A673 (cell line): Measurements from ENCODE around the gene CFAP43.

ENCODE experiments used
- EZH2 ChIP-seq: fragments of 200-600 bp; sonication (generic); IDR thresholded peaks from 2 replicates; pipeline ENCODE4 v1.6.1; 2017; ENCODE audit warnings: borderline replicate concordance, low read depth, mild to moderate bottlenecking, mixed read lengths, antibody characterized with exemption, low read length; ENCODE audit not compliant: poor library complexity, severe bottlenecking
- TF ChIP-seq, protein P1 (sequence below): fragments of 300-800, 200-600 bp; sonication (generic); conservative IDR thresholded peaks from 2 replicates; pipeline ENCODE4 v1.5.1; 2017; ENCODE audit warnings: low read depth, mild to moderate bottlenecking, antibody characterized with exemption, low read length, moderate library complexity, mixed read lengths

DNA sequence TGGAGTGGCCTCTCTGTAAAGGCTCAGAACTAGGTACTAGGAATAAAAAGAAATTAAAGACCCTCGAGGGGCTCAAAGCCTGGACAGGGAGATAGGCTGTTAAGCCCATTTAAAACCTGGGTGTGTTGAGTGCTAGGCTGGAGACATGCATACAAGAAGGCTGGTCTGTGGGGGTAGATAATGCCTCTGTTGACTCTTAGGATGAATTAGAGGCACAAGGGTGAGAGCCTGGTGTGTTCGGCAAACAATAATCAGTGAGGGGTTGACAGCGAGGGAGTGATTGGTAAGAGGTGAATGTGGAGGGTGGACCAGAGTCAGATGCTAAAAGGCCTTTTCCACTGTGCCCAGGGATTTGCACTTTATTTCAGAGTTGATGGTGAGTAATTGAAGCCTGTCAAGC, 49.5 kb upstream of the CFAP43 start:
- TF ChIP-seq, protein P1, sequence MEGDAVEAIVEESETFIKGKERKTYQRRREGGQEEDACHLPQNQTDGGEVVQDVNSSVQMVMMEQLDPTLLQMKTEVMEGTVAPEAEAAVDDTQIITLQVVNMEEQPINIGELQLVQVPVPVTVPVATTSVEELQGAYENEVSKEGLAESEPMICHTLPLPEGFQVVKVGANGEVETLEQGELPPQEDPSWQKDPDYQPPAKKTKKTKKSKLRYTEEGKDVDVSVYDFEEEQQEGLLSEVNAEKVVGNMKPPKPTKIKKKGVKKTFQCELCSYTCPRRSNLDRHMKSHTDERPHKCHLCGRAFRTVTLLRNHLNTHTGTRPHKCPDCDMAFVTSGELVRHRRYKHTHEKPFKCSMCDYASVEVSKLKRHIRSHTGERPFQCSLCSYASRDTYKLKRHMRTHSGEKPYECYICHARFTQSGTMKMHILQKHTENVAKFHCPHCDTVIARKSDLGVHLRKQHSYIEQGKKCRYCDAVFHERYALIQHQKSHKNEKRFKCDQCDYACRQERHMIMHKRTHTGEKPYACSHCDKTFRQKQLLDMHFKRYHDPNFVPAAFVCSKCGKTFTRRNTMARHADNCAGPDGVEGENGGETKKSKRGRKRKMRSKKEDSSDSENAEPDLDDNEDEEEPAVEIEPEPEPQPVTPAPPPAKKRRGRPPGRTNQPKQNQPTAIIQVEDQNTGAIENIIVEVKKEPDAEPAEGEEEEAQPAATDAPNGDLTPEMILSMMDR = no peak
- TF ChIP-seq EZH2 = no peak
